Upper lobe of right lung (tissue), 1 donor: ENCODE measurements around the gene CLEC17A. TPM values are rescaled to one million over a fixed set of nuclear protein-coding genes. Genes with fewer than 3 reads are reported as not detected.
"Not testable (repeated sequence)": the region's sequence is repeated elsewhere in the genome, so short reads cannot be mapped to it uniquely, and the experiment has no call there.

Experiments
- ATAC-seq: fragments of 200-7000 bp; cut with Tn5 transposase; one replicate; pipeline ENCODE4 v1.9.1; 2020; ENCODE audit warnings: mild to moderate bottlenecking, moderate library complexity
- DNase-seq: peaks from one replicate; pipeline ENCODE4 v3.0.0-alpha.2; 2020
- H3K27ac ChIP-seq: fragments of 200-600 bp; one replicate; pipeline ENCODE4 v1.8.0; 2022
- H3K27me3 ChIP-seq: fragments of 200-600 bp; one replicate; pipeline ENCODE4 v1.8.0; 2022; ENCODE audit warnings: mild to moderate bottlenecking
- H3K36me3 ChIP-seq: fragments of 200-600 bp; one replicate; pipeline ENCODE4 v1.8.0; 2022
- H3K4me1 ChIP-seq: fragments of 200-600 bp; one replicate; pipeline ENCODE4 v1.8.0; 2022
- H3K4me3 ChIP-seq: fragments of 200-600 bp; one replicate; pipeline ENCODE4 v1.8.0; 2022; ENCODE audit warnings: mild to moderate bottlenecking
- H3K9me3 ChIP-seq: fragments of 200-600 bp; one replicate; pipeline ENCODE4 v1.8.0; 2022
- CTCF ChIP-seq: fragments of 200-600 bp; IDR thresholded peaks from one replicate; pipeline ENCODE4 v1.8.0; 2022; ENCODE audit warnings: antibody characterized with exemption
- intact Hi-C: fragments of 100-400 bp; cut with DNase I; formaldehyde crosslinking; loops from one replicate; pipeline ENCODE4 v1.11.0; 2022
- total RNA-seq: library from RNA; stranded (reverse); fragmentation: NEBNext Ultra II Directional; extraction: Animal tissue kit (Norgen Biotek cat#: 25700); gene quantifications from one replicate; pipeline ENCODE4 v1.2.1, GENCODE V29; 2021
- donor health status: DM: no; HTN: yes; CAD: no; lungs with severe emphysema.

CLEC17A gene
- total RNA-seq, 1 donor from 2014 or later: not detected

DNA sequence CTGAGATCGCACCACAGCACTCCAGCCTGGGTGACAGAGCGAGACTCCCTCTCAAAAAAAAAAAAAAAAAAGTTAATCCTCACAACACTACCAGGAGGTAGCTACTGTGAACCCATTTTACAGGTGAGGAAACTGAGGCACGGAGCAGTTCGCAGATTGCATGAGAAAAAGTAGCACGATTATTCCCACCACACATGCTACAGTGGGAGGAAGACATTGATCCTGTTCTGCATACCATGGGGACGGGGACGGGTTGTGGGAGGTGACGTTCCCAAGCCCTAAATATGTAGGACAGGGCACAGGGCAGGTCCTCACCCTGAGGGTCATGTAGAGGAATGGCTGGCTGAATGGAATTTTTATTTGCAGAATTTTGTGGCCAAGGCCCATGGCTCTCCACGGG lies 23.7 kb downstream of the CLEC17A start:
- H3K4me3 ChIP-seq: no peak overlapping the region
- H3K27me3 ChIP-seq: no peaks in the 10 kb centered on the region
- H3K36me3 ChIP-seq: no peaks in the 10 kb centered on the region
- H3K27ac ChIP-seq: no peak overlapping the region
- H3K9me3 ChIP-seq: no peaks in the 10 kb centered on the region
- ATAC-seq: no peak
- intact Hi-C loops: no loop called here
- DNase-seq: no peak
- no peak for TF ChIP-seq CTCF
- H3K4me1 ChIP-seq: no peaks in the 10 kb centered on the region

GRCh38 chr19:14611051-14611450 lies 28.2 kb downstream of the CLEC17A start:
- no peak for DNase-seq

DNA sequence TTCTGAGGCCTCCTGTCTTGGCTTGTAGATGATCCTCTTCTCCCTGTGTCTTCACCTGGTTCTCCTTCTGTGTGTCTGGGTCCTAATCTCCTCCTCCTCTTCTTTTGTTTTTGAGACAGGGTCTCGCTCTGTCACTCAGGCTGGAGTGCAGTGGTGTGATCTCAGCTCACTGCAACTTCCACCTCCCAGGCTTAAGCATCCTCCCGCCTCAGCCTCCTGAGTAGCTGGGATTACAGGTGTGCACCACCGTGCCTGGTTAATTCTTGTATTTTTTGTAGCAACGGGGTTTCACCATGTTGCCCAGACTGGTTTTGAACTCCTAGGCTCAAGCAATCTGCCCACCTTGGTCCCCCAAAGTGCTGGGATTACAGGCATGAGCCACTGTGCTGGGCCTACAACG lies 29.4 kb downstream of the CLEC17A start:
- DNase-seq, intact Hi-C loops: not testable (repeated sequence)

More at GRCh38 chr19:14611051-14611450, 28.2 kb downstream of the CLEC17A start:
- Histone ChIP-seq H3K4me1 (no peaks in the 10 kb centered on the region), H3K4me3 (no peak overlapping the region), H3K36me3 (no peaks in the 10 kb centered on the region), H3K9me3 (no peaks in the 10 kb centered on the region), H3K27ac (no peak overlapping the region), H3K27me3 (no peaks in the 10 kb centered on the region)
- intact Hi-C loops: no loop called here
- TF ChIP-seq CTCF: no peak
- ATAC-seq: no peak

GRCh38 chr19:14612657-14613056 lies 29.8 kb downstream of the CLEC17A start:
- Histone ChIP-seq H3K9me3 (no peaks in the 10 kb centered on the region), H3K27ac (no peak overlapping the region), H3K4me3 (no peak overlapping the region), H3K36me3 (no peaks in the 10 kb centered on the region), H3K4me1 (no peaks in the 10 kb centered on the region), H3K27me3 (no peaks in the 10 kb centered on the region)
- ATAC-seq (no peak), DNase-seq (no peak)
- intact Hi-C loops: no loop called here
- no peak for TF ChIP-seq CTCF

More for the DNA sequence above, 29.4 kb downstream of the CLEC17A start:
- not testable (repeated sequence) for H3K36me3 ChIP-seq, H3K27ac ChIP-seq, H3K27me3 ChIP-seq, H3K9me3 ChIP-seq, H3K4me1 ChIP-seq, H3K4me3 ChIP-seq, ATAC-seq

DNA sequence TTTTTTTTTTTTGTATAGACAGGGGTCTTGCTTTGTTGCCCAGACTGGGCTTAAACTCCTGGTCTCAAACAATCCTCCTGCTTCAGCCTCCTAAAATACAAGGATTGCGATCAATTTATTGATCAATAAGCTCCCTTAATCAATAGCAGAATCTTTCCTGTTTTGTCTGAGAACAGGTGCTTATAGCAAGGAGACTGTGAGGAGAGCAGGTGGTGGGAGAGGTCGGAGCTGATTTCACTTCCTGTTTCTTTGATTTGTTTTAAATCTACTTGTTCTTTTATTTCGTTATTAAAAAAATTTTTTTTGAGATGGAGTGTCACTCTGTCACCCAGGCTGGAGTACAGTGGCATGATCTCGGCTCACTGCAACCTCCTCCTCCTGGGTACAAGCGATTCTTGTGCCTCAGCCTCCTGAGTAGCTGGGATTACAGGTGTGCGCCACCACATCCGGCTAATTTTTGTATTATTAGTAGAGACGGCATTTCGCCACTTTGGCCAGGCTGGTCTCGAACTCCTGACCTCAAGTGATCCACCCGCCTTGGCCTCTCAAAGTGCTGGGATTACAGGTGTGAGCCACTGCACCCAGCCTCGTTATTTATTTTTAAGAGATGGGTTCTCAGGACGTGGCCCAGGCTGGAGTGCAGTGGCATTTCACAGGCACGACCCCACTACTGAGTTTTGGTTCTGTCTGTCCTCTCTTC lies 30.7 kb downstream of the CLEC17A start:
- H3K9me3 ChIP-seq, H3K27me3 ChIP-seq, DNase-seq, H3K36me3 ChIP-seq, H3K27ac ChIP-seq, ATAC-seq, intact Hi-C loops, H3K4me3 ChIP-seq, H3K4me1 ChIP-seq: not testable (repeated sequence)

GRCh38 chr19:14614099-14614412 lies 31.2 kb downstream of the CLEC17A start:
- DNase-seq (peak; percentile 73), ATAC-seq (peak; percentile 83)
- H3K4me3 ChIP-seq: no peak overlapping the region
- peaks cover 3% of the 10 kb centered on the region for H3K9me3 ChIP-seq
- H3K27ac ChIP-seq: no peak overlapping the region
- no peaks in the 10 kb centered on the region for H3K4me1 ChIP-seq
- H3K27me3 ChIP-seq: no peaks in the 10 kb centered on the region
- no peak for TF ChIP-seq CTCF
- intact Hi-C loops: no loop called here
- H3K36me3 ChIP-seq: no peaks in the 10 kb centered on the region

DNA sequence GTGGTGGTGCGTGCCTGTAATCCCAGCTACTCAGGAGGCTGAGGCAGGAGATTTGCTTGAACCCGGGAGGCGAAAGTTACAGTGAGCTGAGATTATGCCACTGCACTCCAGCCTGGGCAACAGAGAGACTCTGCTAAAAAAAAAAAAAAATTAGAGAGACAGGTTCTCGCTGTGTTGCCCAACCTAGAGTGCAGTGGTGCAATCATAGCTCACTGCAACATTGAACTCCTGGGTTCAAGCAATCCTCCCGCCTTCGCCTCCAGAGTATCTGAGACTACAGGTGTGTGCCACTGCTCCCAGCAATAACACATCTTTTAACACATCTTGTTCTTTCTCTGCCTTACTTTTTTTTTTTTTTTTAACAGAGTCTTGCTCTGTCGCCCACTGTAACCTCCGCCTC lies 32.7 kb downstream of the CLEC17A start:
- H3K27ac ChIP-seq: no peak overlapping the region
- TF ChIP-seq CTCF: no peak
- intact Hi-C loops: no loop called here
- H3K9me3 ChIP-seq: peaks cover 13% of the 10 kb centered on the region
- no peaks in the 10 kb centered on the region for H3K27me3 ChIP-seq
- H3K4me1 ChIP-seq: no peaks in the 10 kb centered on the region
- no peaks in the 10 kb centered on the region for H3K36me3 ChIP-seq
- ATAC-seq (no peak), DNase-seq (no peak)
- H3K4me3 ChIP-seq: no peak overlapping the region
